Measurements from ENCODE around the gene SCCPDH. TPM values are rescaled to one million over a fixed set of nuclear protein-coding genes. Genes with fewer than 3 reads are reported as not detected.

SCCPDH gene
- total and polyA plus RNA-seq, 2 donors = 19.3 to 42.7 TPM

GRCh38 chr1:246769306-246769705, 45.1 kb downstream of the SCCPDH start:
- Histone ChIP-seq H3K4me1 (ENCODE audit: control insufficient read depth in 2 of 2, insufficient read depth in 2 of 2, low read length in 2 of 2) (peaks cover 0 to 24% of the 10 kb centered on the region in 2 donors), H3K9me3 (ENCODE audit: control insufficient read depth in 2 of 2, insufficient read depth in 1 of 2, low read length in 1 of 2) (no peaks in the 10 kb centered on the region), H3K4me3 (ENCODE audit: low read length in 2 of 2) (no peak overlapping the region), H3K27ac (ENCODE audit: low read depth in 1 of 2, low read length in 1 of 2) (peak overlapping the region in 1 of 2 donors; percentile 8), H3K27me3 (ENCODE audit: control insufficient read depth in 2 of 2, insufficient read depth in 1 of 2, low read length in 1 of 2) (no peaks in the 10 kb centered on the region), H3K36me3 (ENCODE audit: control insufficient read depth in 2 of 2, insufficient read depth in 2 of 2, low read length in 1 of 2) (peaks cover 3 to 55% of the 10 kb centered on the region in 2 donors)
- 93% methylated on average over 7 of the region's 7 CpGs for WGBS
- DNase-seq (ENCODE audit: low read depth in 6 of 9, low spot score in 9 of 9) = no peak

- peaks cover 8 to 54% of the 10 kb centered on the region in 2 donors for H3K36me3 ChIP-seq (ENCODE audit: control insufficient read depth in 2 of 2, insufficient read depth in 2 of 2, low read length in 1 of 2)
- H3K27me3 ChIP-seq (ENCODE audit: control insufficient read depth in 2 of 2, insufficient read depth in 1 of 2, low read length in 1 of 2) = no peaks in the 10 kb centered on the region
- H3K9me3 ChIP-seq (ENCODE audit: control insufficient read depth in 2 of 2, insufficient read depth in 1 of 2, low read length in 1 of 2) = no peaks in the 10 kb centered on the region
- 99% methylated on average over 6 of the region's 6 CpGs for WGBS
- peaks cover 0 to 24% of the 10 kb centered on the region in 2 donors for H3K4me1 ChIP-seq (ENCODE audit: control insufficient read depth in 2 of 2, insufficient read depth in 2 of 2, low read length in 2 of 2)
- no peak for DNase-seq (ENCODE audit: low read depth in 6 of 9, low spot score in 9 of 9)
- H3K4me3 ChIP-seq (ENCODE audit: low read length in 2 of 2) = no peak overlapping the region
- H3K27ac ChIP-seq (ENCODE audit: low read depth in 1 of 2, low read length in 1 of 2) = no peak overlapping the region
Measured at GRCh38 chr1:246771366-246771765, 47.2 kb downstream of the SCCPDH start.

- Histone ChIP-seq H3K36me3 (ENCODE audit: control insufficient read depth in 2 of 2, insufficient read depth in 2 of 2, low read length in 1 of 2) (peaks cover 8 to 54% of the 10 kb centered on the region in 2 donors), H3K27me3 (ENCODE audit: control insufficient read depth in 2 of 2, insufficient read depth in 1 of 2, low read length in 1 of 2) (no peaks in the 10 kb centered on the region), H3K9me3 (ENCODE audit: control insufficient read depth in 2 of 2, insufficient read depth in 1 of 2, low read length in 1 of 2) (no peaks in the 10 kb centered on the region), H3K4me3 (ENCODE audit: low read length in 2 of 2) (no peak overlapping the region), H3K4me1 (ENCODE audit: control insufficient read depth in 2 of 2, insufficient read depth in 2 of 2, low read length in 2 of 2) (peaks cover 0 to 16% of the 10 kb centered on the region in 2 donors), H3K27ac (ENCODE audit: low read depth in 1 of 2, low read length in 1 of 2) (peak overlapping the region in 1 of 2 donors; percentile 29)
- no peak for DNase-seq (ENCODE audit: low read depth in 6 of 9, low spot score in 9 of 9)
- WGBS = 96% methylated on average over 2 of the region's 2 CpGs
Measured at GRCh38 chr1:246772686-246773085, 48.5 kb downstream of the SCCPDH start.

GRCh38 chr1:246773213-246773641, 49.0 kb downstream of the SCCPDH start:
- Histone ChIP-seq H3K4me1 (ENCODE audit: control insufficient read depth in 2 of 2, insufficient read depth in 2 of 2, low read length in 2 of 2) (peaks cover 0 to 14% of the 10 kb centered on the region in 2 donors), H3K27me3 (ENCODE audit: control insufficient read depth in 2 of 2, insufficient read depth in 1 of 2, low read length in 1 of 2) (no peaks in the 10 kb centered on the region), H3K4me3 (ENCODE audit: low read length in 2 of 2) (no peak overlapping the region), H3K36me3 (ENCODE audit: control insufficient read depth in 2 of 2, insufficient read depth in 2 of 2, low read length in 1 of 2) (peaks cover 8 to 53% of the 10 kb centered on the region in 2 donors), H3K27ac (ENCODE audit: low read depth in 1 of 2, low read length in 1 of 2) (peak overlapping the region in 1 of 2 donors; percentile 58), H3K9me3 (ENCODE audit: control insufficient read depth in 2 of 2, insufficient read depth in 1 of 2, low read length in 1 of 2) (no peaks in the 10 kb centered on the region)
- no peak for DNase-seq (ENCODE audit: low read depth in 6 of 9, low spot score in 9 of 9)
- 94% methylated on average over 4 of the region's 4 CpGs for WGBS

GRCh38 chr1:246775531-246776385, 51.5 kb downstream of the SCCPDH start:
- Histone ChIP-seq H3K4me3 (ENCODE audit: low read length in 2 of 2) (no peak overlapping the region), H3K36me3 (ENCODE audit: control insufficient read depth in 2 of 2, insufficient read depth in 2 of 2, low read length in 1 of 2) (peaks cover 5 to 53% of the 10 kb centered on the region in 2 donors), H3K9me3 (ENCODE audit: control insufficient read depth in 2 of 2, insufficient read depth in 1 of 2, low read length in 1 of 2) (no peaks in the 10 kb centered on the region), H3K27ac (ENCODE audit: low read depth in 1 of 2, low read length in 1 of 2) (no peak overlapping the region), H3K4me1 (ENCODE audit: control insufficient read depth in 2 of 2, insufficient read depth in 2 of 2, low read length in 2 of 2) (peaks cover 3 to 8% of the 10 kb centered on the region in 2 donors), H3K27me3 (ENCODE audit: control insufficient read depth in 2 of 2, insufficient read depth in 1 of 2, low read length in 1 of 2) (no peaks in the 10 kb centered on the region)
- DNase-seq (ENCODE audit: low read depth in 6 of 9, low spot score in 9 of 9) = no peak
- 95% methylated on average over 23 of the region's 23 CpGs for WGBS

- WGBS = 98% methylated on average over 6 of the region's 6 CpGs
- Histone ChIP-seq H3K36me3 (ENCODE audit: control insufficient read depth in 2 of 2, insufficient read depth in 2 of 2, low read length in 1 of 2) (peaks cover 5 to 53% of the 10 kb centered on the region in 2 donors), H3K4me3 (ENCODE audit: low read length in 2 of 2) (no peak overlapping the region), H3K27me3 (ENCODE audit: control insufficient read depth in 2 of 2, insufficient read depth in 1 of 2, low read length in 1 of 2) (no peaks in the 10 kb centered on the region), H3K9me3 (ENCODE audit: control insufficient read depth in 2 of 2, insufficient read depth in 1 of 2, low read length in 1 of 2) (peaks cover 0 to 9% of the 10 kb centered on the region in 2 donors), H3K27ac (ENCODE audit: low read depth in 1 of 2, low read length in 1 of 2) (no peak overlapping the region), H3K4me1 (ENCODE audit: control insufficient read depth in 2 of 2, insufficient read depth in 2 of 2, low read length in 2 of 2) (peaks cover 7 to 17% of the 10 kb centered on the region in 2 donors)
- DNase-seq (ENCODE audit: low read depth in 6 of 9, low spot score in 9 of 9) = no peak
Measured at GRCh38 chr1:246776923-246777322, 52.7 kb downstream of the SCCPDH start.

GRCh38 chr1:246778663-246779062, 54.5 kb downstream of the SCCPDH start:
- Histone ChIP-seq H3K27ac (ENCODE audit: low read depth in 1 of 2, low read length in 1 of 2) (no peak overlapping the region), H3K4me1 (ENCODE audit: control insufficient read depth in 2 of 2, insufficient read depth in 2 of 2, low read length in 2 of 2) (peaks cover 19 to 30% of the 10 kb centered on the region in 2 donors), H3K4me3 (ENCODE audit: low read length in 2 of 2) (no peak overlapping the region), H3K27me3 (ENCODE audit: control insufficient read depth in 2 of 2, insufficient read depth in 1 of 2, low read length in 1 of 2) (no peaks in the 10 kb centered on the region), H3K9me3 (ENCODE audit: control insufficient read depth in 2 of 2, insufficient read depth in 1 of 2, low read length in 1 of 2) (peaks cover 0 to 14% of the 10 kb centered on the region in 2 donors), H3K36me3 (ENCODE audit: control insufficient read depth in 2 of 2, insufficient read depth in 2 of 2, low read length in 1 of 2) (peaks cover 5 to 43% of the 10 kb centered on the region in 2 donors)
- no peak for DNase-seq (ENCODE audit: low read depth in 6 of 9, low spot score in 9 of 9)
- 93% methylated on average over 10 of the region's 10 CpGs for WGBS

GRCh38 chr1:246779561-246780175, 55.5 kb downstream of the SCCPDH start:
- no peaks in the 10 kb centered on the region for H3K27me3 ChIP-seq (ENCODE audit: control insufficient read depth in 2 of 2, insufficient read depth in 1 of 2, low read length in 1 of 2)
- peaks cover 28 to 40% of the 10 kb centered on the region in 2 donors for H3K4me1 ChIP-seq (ENCODE audit: control insufficient read depth in 2 of 2, insufficient read depth in 2 of 2, low read length in 2 of 2)
- H3K9me3 ChIP-seq (ENCODE audit: control insufficient read depth in 2 of 2, insufficient read depth in 1 of 2, low read length in 1 of 2) = peaks cover 0 to 14% of the 10 kb centered on the region in 2 donors
- no peak overlapping the region for H3K27ac ChIP-seq (ENCODE audit: low read depth in 1 of 2, low read length in 1 of 2)
- WGBS = 97% methylated on average over 13 of the region's 13 CpGs
- H3K36me3 ChIP-seq (ENCODE audit: control insufficient read depth in 2 of 2, insufficient read depth in 2 of 2, low read length in 1 of 2) = peaks cover 5 to 43% of the 10 kb centered on the region in 2 donors
- DNase-seq (ENCODE audit: low read depth in 6 of 9, low spot score in 9 of 9) = no peak
- no peak overlapping the region for H3K4me3 ChIP-seq (ENCODE audit: low read length in 2 of 2)

GRCh38 chr1:246780264-246780663, 56.1 kb downstream of the SCCPDH start:
- DNase-seq (ENCODE audit: low read depth in 6 of 9, low spot score in 9 of 9) = no peak
- peaks cover 32 to 46% of the 10 kb centered on the region in 2 donors for H3K4me1 ChIP-seq (ENCODE audit: control insufficient read depth in 2 of 2, insufficient read depth in 2 of 2, low read length in 2 of 2)
- H3K4me3 ChIP-seq (ENCODE audit: low read length in 2 of 2) = no peak overlapping the region
- H3K27ac ChIP-seq (ENCODE audit: low read depth in 1 of 2, low read length in 1 of 2) = no peak overlapping the region
- over 99% methylated on average over 9 of the region's 9 CpGs for WGBS
- no peaks in the 10 kb centered on the region for H3K27me3 ChIP-seq (ENCODE audit: control insufficient read depth in 2 of 2, insufficient read depth in 1 of 2, low read length in 1 of 2)
- peaks cover 0 to 14% of the 10 kb centered on the region in 2 donors for H3K9me3 ChIP-seq (ENCODE audit: control insufficient read depth in 2 of 2, insufficient read depth in 1 of 2, low read length in 1 of 2)
- H3K36me3 ChIP-seq (ENCODE audit: control insufficient read depth in 2 of 2, insufficient read depth in 2 of 2, low read length in 1 of 2) = peaks cover 5 to 40% of the 10 kb centered on the region in 2 donors

Data from thymus (tissue), 11 donors.